ENCODE results near the gene RPSA.

The RPSA gene

DNA sequence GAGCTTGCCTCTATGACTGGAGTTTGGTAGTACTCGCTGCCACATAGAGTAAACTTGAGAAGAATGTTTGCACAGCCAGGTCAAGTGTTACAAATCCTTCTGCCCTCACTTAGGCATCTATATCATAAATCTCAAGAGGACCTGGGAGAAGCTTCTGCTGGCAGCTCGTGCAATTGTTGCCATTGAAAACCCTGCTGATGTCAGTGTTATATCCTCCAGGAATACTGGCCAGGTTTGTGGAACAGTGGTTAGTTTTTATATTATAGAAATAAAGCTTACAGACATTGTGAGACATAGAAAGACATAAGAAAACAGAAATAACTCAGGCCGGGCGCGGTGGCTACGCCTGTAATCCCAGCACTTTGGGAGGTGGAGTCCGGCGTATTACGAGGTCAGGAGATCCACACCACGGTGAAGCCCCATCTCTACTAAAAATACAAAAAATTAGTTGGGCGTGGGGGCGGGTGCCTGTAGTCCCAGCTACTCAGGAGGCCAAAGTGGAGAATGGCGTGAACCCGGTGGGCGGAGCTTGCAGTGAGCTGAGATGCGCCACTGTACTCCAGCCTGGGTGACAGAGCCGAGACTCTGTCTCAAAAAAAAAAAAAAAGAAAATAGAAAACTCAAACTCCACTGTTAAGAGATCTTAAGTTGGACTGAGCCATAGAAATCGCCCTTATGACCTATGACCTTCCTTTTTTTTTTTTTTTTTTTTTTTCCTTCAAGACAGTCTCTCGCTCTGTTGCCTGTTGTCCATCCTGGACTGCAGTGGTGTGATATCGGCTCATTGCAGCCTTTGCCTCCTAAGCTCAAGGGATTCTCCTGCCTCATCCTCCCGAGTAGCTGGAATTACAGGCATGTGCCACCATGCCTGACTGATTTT, 2.2 kb downstream of the RPSA start:
- peaks cover 53% of the 10 kb centered on the region for H3K4me1 ChIP-seq (ENCODE audit: insufficient read depth, low read length, poor library complexity, severe bottlenecking)
- TF ChIP-seq EZH2phosphoT487 (IDR thresholded peaks at IDR 0.05; ENCODE audit: borderline replicate concordance) = no peak
- TF ChIP-seq, protein P1, sequence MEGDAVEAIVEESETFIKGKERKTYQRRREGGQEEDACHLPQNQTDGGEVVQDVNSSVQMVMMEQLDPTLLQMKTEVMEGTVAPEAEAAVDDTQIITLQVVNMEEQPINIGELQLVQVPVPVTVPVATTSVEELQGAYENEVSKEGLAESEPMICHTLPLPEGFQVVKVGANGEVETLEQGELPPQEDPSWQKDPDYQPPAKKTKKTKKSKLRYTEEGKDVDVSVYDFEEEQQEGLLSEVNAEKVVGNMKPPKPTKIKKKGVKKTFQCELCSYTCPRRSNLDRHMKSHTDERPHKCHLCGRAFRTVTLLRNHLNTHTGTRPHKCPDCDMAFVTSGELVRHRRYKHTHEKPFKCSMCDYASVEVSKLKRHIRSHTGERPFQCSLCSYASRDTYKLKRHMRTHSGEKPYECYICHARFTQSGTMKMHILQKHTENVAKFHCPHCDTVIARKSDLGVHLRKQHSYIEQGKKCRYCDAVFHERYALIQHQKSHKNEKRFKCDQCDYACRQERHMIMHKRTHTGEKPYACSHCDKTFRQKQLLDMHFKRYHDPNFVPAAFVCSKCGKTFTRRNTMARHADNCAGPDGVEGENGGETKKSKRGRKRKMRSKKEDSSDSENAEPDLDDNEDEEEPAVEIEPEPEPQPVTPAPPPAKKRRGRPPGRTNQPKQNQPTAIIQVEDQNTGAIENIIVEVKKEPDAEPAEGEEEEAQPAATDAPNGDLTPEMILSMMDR (conservative IDR thresholded peaks at IDR 0.05; ENCODE audit: low read length) = no peak
- H3K36me3 ChIP-seq (ENCODE audit: insufficient read depth, low read length) = peaks cover 62% of the 10 kb centered on the region
- no peaks in the 10 kb centered on the region for H3K27me3 ChIP-seq (ENCODE audit: insufficient read depth, low read length, poor library complexity, severe bottlenecking)
- peaks cover 67% of the 10 kb centered on the region for H4K20me1 ChIP-seq (ENCODE audit: insufficient read depth, low read length, poor library complexity, severe bottlenecking)
- no peaks in the 10 kb centered on the region for H3K9me2 ChIP-seq (replicated peaks; ENCODE audit: low read depth, low read length)
- H3K9ac ChIP-seq (ENCODE audit: low read depth, low read length, poor library complexity, severe bottlenecking) = peak overlapping the region; percentile 87
- H3K4me2 ChIP-seq (ENCODE audit: low read depth, low read length, poor library complexity, severe bottlenecking) = peak overlapping the region; percentile 97
- H3K4me3 ChIP-seq (ENCODE audit: low read length, poor library complexity, severe bottlenecking) = peak overlapping the region; percentile 94
- H3F3A ChIP-seq (ENCODE audit: low read depth) = peaks cover 6% of the 10 kb centered on the region; the same call in 1 of the 2 replicates
- H3K79me2 ChIP-seq (ENCODE audit: insufficient read depth, low read length) = peaks cover 69% of the 10 kb centered on the region
- H2AFZ ChIP-seq (ENCODE audit: low read length) = no peak overlapping the region
- H3K9me3 ChIP-seq (ENCODE audit: insufficient read depth, low read depth, low read length) = no peaks in the 10 kb centered on the region

GRCh38 chr3:39409514-39410136, 3.1 kb downstream of the RPSA start:
- peaks cover 69% of the 10 kb centered on the region for H3K36me3 ChIP-seq (ENCODE audit: insufficient read depth, low read length)
- H3K9me3 ChIP-seq (ENCODE audit: insufficient read depth, low read depth, low read length) = no peaks in the 10 kb centered on the region
- peaks cover 7% of the 10 kb centered on the region; the same call in 1 of the 2 replicates for H3F3A ChIP-seq (ENCODE audit: low read depth)
- H3K4me1 ChIP-seq (ENCODE audit: insufficient read depth, low read length, poor library complexity, severe bottlenecking) = peaks cover 53% of the 10 kb centered on the region
- no peak overlapping the region for H2AFZ ChIP-seq (ENCODE audit: low read length)
- peaks cover 67% of the 10 kb centered on the region for H4K20me1 ChIP-seq (ENCODE audit: insufficient read depth, low read length, poor library complexity, severe bottlenecking)
- H3K9ac ChIP-seq (ENCODE audit: low read depth, low read length, poor library complexity, severe bottlenecking) = peak overlapping the region; percentile 87
- H3K4me2 ChIP-seq (ENCODE audit: low read depth, low read length, poor library complexity, severe bottlenecking) = peak overlapping the region; percentile 97
- peaks cover 69% of the 10 kb centered on the region for H3K79me2 ChIP-seq (ENCODE audit: insufficient read depth, low read length)
- no peaks in the 10 kb centered on the region for H3K9me2 ChIP-seq (replicated peaks; ENCODE audit: low read depth, low read length)
- no peaks in the 10 kb centered on the region for H3K27me3 ChIP-seq (ENCODE audit: insufficient read depth, low read length, poor library complexity, severe bottlenecking)
- H3K4me3 ChIP-seq (ENCODE audit: low read length, poor library complexity, severe bottlenecking) = peak overlapping the region; percentile 94
- TF ChIP-seq, protein P1 (conservative IDR thresholded peaks at IDR 0.05; ENCODE audit: low read length) = no peak
- no peak for TF ChIP-seq EZH2phosphoT487 (IDR thresholded peaks at IDR 0.05; ENCODE audit: borderline replicate concordance)

GRCh38 chr3:39410893-39411292, 4.4 kb downstream of the RPSA start:
- Histone ChIP-seq H3K4me3 (ENCODE audit: low read length, poor library complexity, severe bottlenecking) (peak overlapping the region; percentile 94), H3K79me2 (ENCODE audit: insufficient read depth, low read length) (peaks cover 64% of the 10 kb centered on the region), H2AFZ (ENCODE audit: low read length) (no peak overlapping the region), H3F3A (ENCODE audit: low read depth) (peaks cover 14% of the 10 kb centered on the region; the same call in 1 of the 2 replicates), H4K20me1 (ENCODE audit: insufficient read depth, low read length, poor library complexity, severe bottlenecking) (peaks cover 67% of the 10 kb centered on the region), H3K4me2 (ENCODE audit: low read depth, low read length, poor library complexity, severe bottlenecking) (peak overlapping the region; percentile 97), H3K36me3 (ENCODE audit: insufficient read depth, low read length) (peaks cover 69% of the 10 kb centered on the region), H3K9ac (ENCODE audit: low read depth, low read length, poor library complexity, severe bottlenecking) (peak overlapping the region; percentile 87), H3K27me3 (ENCODE audit: insufficient read depth, low read length, poor library complexity, severe bottlenecking) (no peaks in the 10 kb centered on the region), H3K9me3 (ENCODE audit: insufficient read depth, low read depth, low read length) (no peaks in the 10 kb centered on the region), H3K9me2 (replicated peaks; ENCODE audit: low read depth, low read length) (no peaks in the 10 kb centered on the region), H3K4me1 (ENCODE audit: insufficient read depth, low read length, poor library complexity, severe bottlenecking) (peaks cover 42% of the 10 kb centered on the region)
- no peak for TF ChIP-seq EZH2phosphoT487 (IDR thresholded peaks at IDR 0.05; ENCODE audit: borderline replicate concordance)
- TF ChIP-seq, protein P1 (conservative IDR thresholded peaks at IDR 0.05; ENCODE audit: low read length) = no peak
